ENCODE measurements around the gene KIF19. TPM values are rescaled to one million over a fixed set of nuclear protein-coding genes. Genes with fewer than 3 reads are reported as not detected.

KIF19 gene
- total RNA-seq, 1 donor from 2014 or later: not detected

GRCh38 chr17:74290340-74290739, 35.7 kb upstream of the KIF19 start:
- no peak overlapping the region for H3K27ac Mint-ChIP-seq
- peaks cover 4% of the 10 kb centered on the region for H3K4me1 Mint-ChIP-seq
- H3K27me3 Mint-ChIP-seq (ENCODE audit: low read depth): peaks cover 8% of the 10 kb centered on the region
- H3K9me3 Mint-ChIP-seq: peaks cover 4% of the 10 kb centered on the region
- H3K36me3 Mint-ChIP-seq: no peaks in the 10 kb centered on the region
- no peak for TF ChIP-seq CTCF (IDR thresholded peaks at IDR 0.05; ENCODE audit: unreplicated experiment)
- no peak for DNase-seq (ENCODE audit: low spot score in 2 of 2, unreplicated experiment in 2 of 2)
- no peak overlapping the region for H3K4me3 Mint-ChIP-seq

DNA sequence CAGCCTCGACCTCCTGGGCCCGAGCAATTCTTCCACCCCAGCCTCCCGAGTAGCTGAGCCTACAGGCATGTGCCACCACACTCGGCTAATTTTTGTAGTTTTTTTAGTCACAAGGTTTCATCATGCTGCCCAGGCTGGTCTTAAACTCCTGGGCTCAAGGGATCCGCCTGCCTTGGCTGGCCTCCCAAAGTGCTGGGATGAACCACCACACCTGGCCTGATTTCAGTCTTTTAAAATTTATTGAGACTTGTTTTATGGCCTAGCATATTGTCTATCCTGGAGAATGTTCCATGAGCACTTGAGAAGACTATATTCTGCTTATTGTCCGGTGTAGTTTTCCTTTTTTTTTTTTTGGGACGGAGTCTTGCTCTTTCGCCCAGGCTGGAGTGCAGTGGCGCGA, 33.5 kb upstream of the KIF19 start:
- peaks cover 4% of the 10 kb centered on the region for H3K9me3 Mint-ChIP-seq
- H3K4me1 Mint-ChIP-seq: peaks cover 9% of the 10 kb centered on the region
- no peaks in the 10 kb centered on the region for H3K36me3 Mint-ChIP-seq
- DNase-seq (ENCODE audit: low spot score in 2 of 2, unreplicated experiment in 2 of 2): no peak
- H3K4me3 Mint-ChIP-seq: no peak overlapping the region
- peaks cover 6% of the 10 kb centered on the region for H3K27me3 Mint-ChIP-seq (ENCODE audit: low read depth)
- TF ChIP-seq CTCF (IDR thresholded peaks at IDR 0.05; ENCODE audit: unreplicated experiment): no peak
- H3K27ac Mint-ChIP-seq: no peak overlapping the region

DNA sequence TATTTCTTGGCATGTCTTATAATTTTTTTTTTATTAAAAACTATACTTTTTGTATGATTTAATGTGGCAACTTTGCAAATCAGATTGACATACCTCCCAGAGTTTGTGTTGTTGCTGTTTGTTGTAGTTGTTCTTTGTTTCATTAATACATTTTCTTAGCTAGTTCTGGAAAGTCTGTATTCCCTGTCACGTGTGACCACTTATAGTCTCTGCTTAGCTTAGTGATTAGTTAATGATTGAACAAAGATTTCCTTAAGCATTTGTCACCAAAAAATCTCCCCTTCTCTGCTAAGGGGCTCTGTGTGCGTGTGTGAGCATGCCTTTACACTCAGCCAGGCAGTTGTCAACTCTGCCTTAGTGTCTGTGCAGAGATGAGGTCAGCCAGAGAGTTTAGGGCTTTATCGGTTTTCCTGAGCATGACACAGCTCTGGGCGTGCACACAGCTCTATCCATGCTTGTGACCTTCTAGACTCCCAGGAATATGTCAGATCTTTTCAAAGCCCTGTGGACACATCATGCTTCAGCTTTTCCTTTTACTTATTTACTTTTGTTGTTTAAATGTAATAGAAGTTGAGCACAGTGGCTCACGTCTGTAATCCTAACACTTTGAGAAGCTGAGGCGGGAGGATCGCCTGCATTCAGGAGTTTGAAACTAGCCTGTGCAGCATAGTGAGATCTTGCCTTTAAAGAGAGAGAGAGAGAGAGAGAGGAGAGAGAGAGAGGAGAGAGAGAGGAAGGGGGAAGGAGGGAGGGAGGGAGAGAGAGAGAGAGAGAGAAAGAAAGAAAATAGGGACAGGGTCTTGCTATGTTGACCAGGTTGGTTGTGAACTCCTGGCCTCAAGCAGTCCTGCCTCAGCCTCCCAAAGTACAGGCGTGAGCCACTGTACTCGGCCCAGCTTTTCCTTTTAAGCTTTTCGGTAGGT, 30.1 kb upstream of the KIF19 start:
- H3K4me1 Mint-ChIP-seq: peaks cover 7% of the 10 kb centered on the region
- H3K4me3 Mint-ChIP-seq: no peak overlapping the region
- H3K9me3 Mint-ChIP-seq: peaks cover 4% of the 10 kb centered on the region
- no peak for DNase-seq (ENCODE audit: low spot score in 2 of 2, unreplicated experiment in 2 of 2)
- H3K27me3 Mint-ChIP-seq (ENCODE audit: low read depth): peaks cover 18% of the 10 kb centered on the region
- no peak for TF ChIP-seq CTCF (IDR thresholded peaks at IDR 0.05; ENCODE audit: unreplicated experiment)
- no peaks in the 10 kb centered on the region for H3K36me3 Mint-ChIP-seq
- H3K27ac Mint-ChIP-seq: peak overlapping the region; percentile 53

GRCh38 chr17:74296548-74296936, 29.5 kb upstream of the KIF19 start:
- H3K4me1 Mint-ChIP-seq: peaks cover 7% of the 10 kb centered on the region
- no peak overlapping the region for H3K4me3 Mint-ChIP-seq
- no peak overlapping the region for H3K27ac Mint-ChIP-seq
- H3K36me3 Mint-ChIP-seq: no peaks in the 10 kb centered on the region
- H3K27me3 Mint-ChIP-seq (ENCODE audit: low read depth): peaks cover 21% of the 10 kb centered on the region
- TF ChIP-seq CTCF (IDR thresholded peaks at IDR 0.05; ENCODE audit: unreplicated experiment): peak; percentile 33
- peaks cover 4% of the 10 kb centered on the region for H3K9me3 Mint-ChIP-seq
- peak in 1 of 2 experiments; percentile 50 for DNase-seq (ENCODE audit: low spot score in 2 of 2, unreplicated experiment in 2 of 2)

GRCh38 chr17:74297941-74298340, 28.1 kb upstream of the KIF19 start:
- DNase-seq (ENCODE audit: low spot score in 2 of 2, unreplicated experiment in 2 of 2): no peak
- peaks cover 23% of the 10 kb centered on the region for H3K27me3 Mint-ChIP-seq (ENCODE audit: low read depth)
- H3K27ac Mint-ChIP-seq: peak overlapping the region; percentile 16
- peaks cover 7% of the 10 kb centered on the region for H3K4me1 Mint-ChIP-seq
- peaks cover 4% of the 10 kb centered on the region for H3K9me3 Mint-ChIP-seq
- H3K36me3 Mint-ChIP-seq: no peaks in the 10 kb centered on the region
- no peak overlapping the region for H3K4me3 Mint-ChIP-seq
- TF ChIP-seq CTCF (IDR thresholded peaks at IDR 0.05; ENCODE audit: unreplicated experiment): no peak
